Keratinocyte (primary cell): Measurements from ENCODE around the gene NXN. TPM values are rescaled to one million over a fixed set of nuclear protein-coding genes. Genes with fewer than 3 reads are reported as not detected.
A peak's percentile ranks its signal among the peaks of the same experiment; 100 is the strongest.

Experiments
- DNase-seq: peaks from one replicate; pipeline ENCODE4 v3.0.0-alpha.2; 2011; ENCODE audit warnings: low read depth, missing footprints, low spot score
- FAIRE-seq: peaks from 2 replicates; lab custom pipeline; 2011; peaks lifted over from hg19 to GRCh38; lab: Jason Lieb, UNC
- H2AFZ ChIP-seq: 2 replicates; pipeline ENCODE4 v1.6.0; 2012; ENCODE audit warnings: low read length, control low read depth, inconsistent platforms; ENCODE audit not compliant: control insufficient read depth
- H3K27ac ChIP-seq: 2 replicates; pipeline ENCODE4 v1.5.1; 2011; ENCODE audit warnings: low read length; ENCODE audit not compliant: control insufficient read depth, insufficient read depth
- H3K27me3 ChIP-seq: 3 replicates; pipeline ENCODE4 v1.6.0; 2011; ENCODE audit warnings: low read length; ENCODE audit not compliant: control insufficient read depth, insufficient read depth; ENCODE audit errors: extremely low read depth
- H3K36me3 ChIP-seq, 2 experiments: 2 replicates in 1 of 2; 3 replicates in 1 of 2; pipeline ENCODE4 v1.5.1; 2011; ENCODE audit warnings: low read length in 2 of 2, mild to moderate bottlenecking in 1 of 2; ENCODE audit not compliant: control insufficient read depth in 2 of 2, insufficient read depth in 2 of 2; ENCODE audit errors: extremely low read depth in 1 of 2
- H3K4me1 ChIP-seq: 3 replicates; pipeline ENCODE4 v1.5.1; 2011; ENCODE audit warnings: low read length; ENCODE audit not compliant: control insufficient read depth, insufficient read depth; ENCODE audit errors: extremely low read depth
- H3K4me2 ChIP-seq: 3 replicates; pipeline ENCODE4 v1.6.0; 2011; ENCODE audit warnings: low read depth, low read length; ENCODE audit not compliant: control insufficient read depth, insufficient read depth; ENCODE audit errors: extremely low read depth
- H3K4me3 ChIP-seq, 3 experiments: fragments of 200-600 bp in 1 of 3; sonication (generic) in 1 of 3; 2 replicates in 2 of 3; 3 replicates in 1 of 3; pipeline ENCODE4 v1.5.1; 2011 to 2016; ENCODE audit warnings: low read length in 3 of 3, mild to moderate bottlenecking in 3 of 3, control low read depth in 2 of 3, inconsistent platforms in 1 of 3, low read depth in 1 of 3, mixed read lengths in 1 of 3, mixed run types in 1 of 3, moderate library complexity in 1 of 3; ENCODE audit not compliant: control insufficient read depth in 2 of 3, insufficient read depth in 2 of 3; ENCODE audit errors: extremely low read depth in 1 of 3
- H3K79me2 ChIP-seq: 2 replicates; pipeline ENCODE4 v1.6.0; 2012; ENCODE audit warnings: low read length; ENCODE audit not compliant: control insufficient read depth, insufficient read depth
- H3K9ac ChIP-seq: 3 replicates; pipeline ENCODE4 v1.6.0; 2011; ENCODE audit warnings: low read length; ENCODE audit not compliant: control insufficient read depth, insufficient read depth; ENCODE audit errors: extremely low read depth
- H3K9me1 ChIP-seq: 3 replicates; pipeline ENCODE4 v1.6.0; 2011; ENCODE audit warnings: low read length; ENCODE audit not compliant: control insufficient read depth, insufficient read depth; ENCODE audit errors: extremely low read depth
- H3K9me3 ChIP-seq: 2 replicates; pipeline ENCODE4 v1.5.1; 2012; ENCODE audit warnings: low read depth, low read length; ENCODE audit not compliant: control insufficient read depth
- H4K20me1 ChIP-seq: 3 replicates; pipeline ENCODE4 v1.6.0; 2011; ENCODE audit warnings: low read length; ENCODE audit not compliant: control insufficient read depth, insufficient read depth; ENCODE audit errors: extremely low read depth
- CTCF ChIP-seq, 3 experiments: IDR thresholded peaks in 1 of 3; conservative IDR thresholded peaks in 1 of 3; optimal IDR thresholded peaks in 1 of 3; 2 replicates in 2 of 3; 3 replicates in 1 of 3; pipeline versions ENCODE3 to v1.5.1; 2011; ENCODE audit warnings: low read length in 3 of 3, mild to moderate bottlenecking in 3 of 3, moderate library complexity in 2 of 3, control low read depth in 1 of 3, inconsistent platforms in 1 of 3; ENCODE audit not compliant: insufficient read depth in 2 of 3; ENCODE audit errors: extremely low read depth in 1 of 3
- EZH2 ChIP-seq: IDR thresholded peaks from one replicate; pipeline ENCODE4 v1.6.1; 2012; ENCODE audit warnings: inconsistent platforms, mild to moderate bottlenecking, low read length, moderate library complexity
- dilution Hi-C: fragments of 300-500 bp; cut with MboI; formaldehyde crosslinking; loops from one replicate; pipeline ENCODE4 v1.7.0; 2020; ENCODE audit warnings: low sequenced_read_pairs; ENCODE audit not compliant: extremely low pct_ligation_motif_present
- polyA plus RNA-seq, 5 experiments: library from polyadenylated mRNA; depleted of rRNA in 3 of 5; stranded (reverse) in 3 of 5; stranded (forward) in 1 of 5; unstranded in 1 of 5; fragments of >200 nt; gene quantifications; 1 replicate in 1 of 5; 2 replicates in 3 of 5; 3 replicates in 1 of 5; pipeline versions ENCODE4 v1.2.1 to v1.2.3, GENCODE V29; 2011 to 2012; ENCODE audit warnings: missing spikeins in 2 of 5, low read depth in 1 of 5, low replicate concordance in 1 of 5

The NXN gene
- polyA plus RNA-seq, 1 donor (not counting 4 experiments of a cell fraction or from before 2014, with no cell fraction given), result 94.4 TPM

GRCh38 chr17:969811-970355 is 9.7 kb downstream of the NXN start:
- Histone ChIP-seq H3K9me1 (peaks cover 2% of the 10 kb centered on the region), H3K36me3 (peaks cover 9 to 11% of the 10 kb centered on the region in 2 experiments), H3K27me3 (no peaks in the 10 kb centered on the region), H3K9ac (no peak overlapping the region), H4K20me1 (peaks cover 8% of the 10 kb centered on the region), H3K27ac (peak overlapping the region; percentile 13), H3K4me2 (no peak overlapping the region), H3K4me3 (no peak overlapping the region), H3K9me3 (no peaks in the 10 kb centered on the region), H3K79me2 (peaks cover 87% of the 10 kb centered on the region), H2AFZ (no peak overlapping the region), H3K4me1 (peaks cover 26% of the 10 kb centered on the region)
- TF ChIP-seq EZH2 (no peak), CTCF (optimal IDR thresholded peaks at IDR 0.05 in 1 of 3, IDR thresholded peaks at IDR 0.05 in 1 of 3, conservative IDR thresholded peaks at IDR 0.05 in 1 of 3; ENCODE audit: extremely low read depth in 1 of 3, insufficient read depth in 2 of 3, low read length in 3 of 3) (no peak)
- dilution Hi-C loops, result no loop called here
- DNase-seq, result no peak
- FAIRE-seq, result no peak

DNA sequence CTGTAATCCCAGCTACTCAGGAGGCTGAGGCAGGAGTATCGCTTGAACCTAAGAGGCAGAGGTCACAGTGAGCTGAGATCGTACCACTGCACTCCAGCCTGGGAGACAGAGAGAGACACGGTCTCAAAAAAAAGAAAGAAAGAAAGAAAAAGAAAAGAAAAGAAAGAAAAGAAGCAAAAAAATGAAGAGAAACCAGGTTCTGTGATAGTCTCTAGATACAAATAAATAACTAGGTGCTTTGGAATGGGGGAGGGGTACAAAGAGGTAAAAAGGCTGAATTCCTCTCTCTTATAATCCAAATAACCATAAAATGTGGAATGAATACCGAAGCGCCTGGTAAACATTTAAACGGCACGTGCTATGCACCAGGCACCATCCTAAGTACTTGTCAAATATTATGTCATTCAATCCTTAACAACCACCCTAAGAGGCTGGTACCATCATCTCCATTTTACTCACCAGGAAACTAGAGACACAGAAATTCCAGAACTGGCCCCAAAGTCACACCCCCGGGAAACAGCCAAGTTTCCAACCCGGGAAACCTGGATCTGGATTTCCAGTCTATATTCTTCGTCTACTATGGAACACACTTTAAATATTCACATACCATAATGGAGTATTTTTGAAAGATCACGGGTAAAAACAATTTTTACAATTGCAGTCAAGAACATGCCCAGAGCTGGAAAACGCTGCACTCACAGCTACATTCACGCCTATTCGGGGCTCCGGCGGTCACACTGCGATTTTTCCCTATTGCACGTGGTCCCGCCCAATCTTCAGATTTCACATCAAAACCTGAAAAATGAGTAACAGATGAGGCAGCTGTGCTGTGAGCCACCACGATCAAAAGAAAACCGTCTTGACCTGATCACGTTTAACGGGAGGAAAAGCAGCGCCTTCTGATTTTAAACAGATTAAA is 10.5 kb downstream of the NXN start:
- Histone ChIP-seq H3K9ac (no peak overlapping the region), H3K9me1 (peaks cover 4% of the 10 kb centered on the region), H3K79me2 (peaks cover 88% of the 10 kb centered on the region), H4K20me1 (peaks cover 8% of the 10 kb centered on the region), H3K4me1 (peaks cover 20% of the 10 kb centered on the region), H3K4me2 (no peak overlapping the region), H3K9me3 (no peaks in the 10 kb centered on the region), H3K27me3 (no peaks in the 10 kb centered on the region), H3K4me3 (no peak overlapping the region), H3K27ac (peak overlapping the region; percentile 10), H3K36me3 (peaks cover 9 to 12% of the 10 kb centered on the region in 2 experiments), H2AFZ (no peak overlapping the region)
- DNase-seq (no peak), FAIRE-seq (peak; percentile 55)
- dilution Hi-C loops, result no loop called here
- TF ChIP-seq EZH2, result no peak
- TF ChIP-seq CTCF (optimal IDR thresholded peaks at IDR 0.05 in 1 of 3, IDR thresholded peaks at IDR 0.05 in 1 of 3, conservative IDR thresholded peaks at IDR 0.05 in 1 of 3; ENCODE audit: extremely low read depth in 1 of 3, insufficient read depth in 2 of 3, low read length in 3 of 3), result no peak
